Ovary (tissue), 3 donors: ENCODE data around the gene FGL2.

Experiments
- CTCF ChIP-seq, 3 donors: fragments of 450-650 bp in 2 of 3; fragments of 200-600 bp in 1 of 3; IDR thresholded peaks; one replicate each; pipeline versions ENCODE4 v1.5.1 to v1.8.0; 2016 to 2022; ENCODE audit warnings: antibody characterized with exemption in 3 of 3, mild to moderate bottlenecking in 1 of 3
- EP300 ChIP-seq: sonication (generic); formaldehyde crosslinking; IDR thresholded peaks from one replicate; pipeline ENCODE4 v1.6.1; 2017; ENCODE audit warnings: antibody characterized with exemption
- POLR2A ChIP-seq: fragments of 450-650 bp; IDR thresholded peaks from one replicate; pipeline ENCODE4 v1.6.1; 2017; ENCODE audit warnings: antibody characterized with exemption, mild to moderate bottlenecking, moderate library complexity
- donor health status: DM: no; HTN: no; CAD: no.

GRCh38 chr7:77223261-77223660 is 23.6 kb upstream of the FGL2 start:
- TF ChIP-seq CTCF (IDR thresholded peaks at IDR 0.05) (no peak), POLR2A (no peak), EP300 (no peak)
